Esophagus muscularis mucosa (tissue), 4 donors: ENCODE data around the gene TMEM209. TPM values are rescaled to one million over a fixed set of nuclear protein-coding genes. Genes with fewer than 3 reads are reported as not detected.

Experiments used
- DNase-seq: peaks from one replicate; pipeline ENCODE4 v3.0.0-alpha.2; 2017; ENCODE audit errors: extremely low spot score
- H3K27ac ChIP-seq, 4 donors: fragments of 200-600 bp; sonication (generic); replicated peaks in 1 of 4; 1 replicate in 3 of 4; 2 replicates in 1 of 4; pipeline ENCODE4 v1.5.1; 2016 to 2019; ENCODE audit warnings: mild to moderate bottlenecking in 1 of 4
- H3K27me3 ChIP-seq, 4 donors: fragments of 200-600 bp; sonication (generic); one replicate each; pipeline versions ENCODE4 v1.5.1 to v1.6.0; 2016 to 2019
- H3K36me3 ChIP-seq, 4 donors: fragments of 200-600 bp; sonication (generic); one replicate each; pipeline ENCODE4 v1.5.1; 2016 to 2019
- H3K4me1 ChIP-seq, 4 donors: fragments of 200-600 bp; sonication (generic); one replicate each; pipeline ENCODE4 v1.5.1; 2016 to 2019
- H3K4me3 ChIP-seq, 4 donors: fragments of 200-600 bp; sonication (generic); 1 replicate in 2 of 4; 2 replicates in 2 of 4; pipeline ENCODE4 v1.5.1; 2016 to 2019; ENCODE audit warnings: mild to moderate bottlenecking in 4 of 4, moderate library complexity in 1 of 4
- H3K9me3 ChIP-seq, 4 donors: fragments of 200-600 bp; sonication (generic); 1 replicate in 3 of 4; 2 replicates in 1 of 4; pipeline ENCODE4 v1.5.1; 2016 to 2019
- CTCF ChIP-seq, 3 experiments: fragments of 200-600 bp in 2 of 3; fragments of 450-650 bp in 1 of 3; sonication (generic) in 2 of 3; IDR thresholded peaks; one replicate each; pipeline ENCODE4 v1.5.1; 2017 to 2019; ENCODE audit warnings: antibody characterized with exemption in 3 of 3, mild to moderate bottlenecking in 2 of 3, moderate library complexity in 1 of 3
- EP300 ChIP-seq: sonication (generic); formaldehyde crosslinking; IDR thresholded peaks from one replicate; pipeline ENCODE4 v1.6.1; 2017; ENCODE audit warnings: antibody characterized with exemption
- POLR2A ChIP-seq: fragments of 450-650 bp; IDR thresholded peaks from one replicate; pipeline ENCODE4 v1.6.1; 2017; ENCODE audit warnings: antibody characterized with exemption, moderate library complexity, mild to moderate bottlenecking, low read depth
- POLR2AphosphoS5 ChIP-seq, 2 donors: sonication (generic); formaldehyde crosslinking; IDR thresholded peaks; one replicate each; pipeline ENCODE4 v1.6.1; 2017; ENCODE audit warnings: antibody characterized with exemption in 2 of 2
- WGBS: methylation state at CpG from one replicate; pipeline ENCODE4 v1.1.5; 2018; 5-methylcytosine and 5-hydroxymethylcytosine counted together
- intact Hi-C: fragments of 100-400 bp; cut with DNase I; formaldehyde crosslinking; loops from one replicate; pipeline ENCODE4 v1.15.1; 2023
- total RNA-seq, 4 donors: library from RNA; depleted of rRNA; stranded (reverse); fragments of >200 nt; gene quantifications; one replicate each; pipeline versions ENCODE4 v1.1.0 to v1.2.1, GENCODE V29; 2016

The TMEM209 gene
- total RNA-seq, 4 donors from 2014 or later, result 6.8 to 8.7 (median 8.0) TPM

- Histone ChIP-seq H3K36me3 (peaks cover 17 to 69% (median 50%) of the 10 kb centered on the region in 4 donors), H3K27me3 (no peaks in the 10 kb centered on the region), H3K4me1 (no peaks in the 10 kb centered on the region), H3K9me3 (no peaks in the 10 kb centered on the region), H3K4me3 (no peak overlapping the region), H3K27ac (no peak overlapping the region)
- WGBS, result 74% methylated on average over 2 of the region's 2 CpGs
- intact Hi-C loops, result no loop called here
- DNase-seq, result no peak
- TF ChIP-seq POLR2A (no peak), CTCF (IDR thresholded peaks at IDR 0.05) (no peak), EP300 (no peak)
Measured at GRCh38 chr7:130182990-130183389, 22.2 kb downstream of the TMEM209 start.

GRCh38 chr7:130181263-130181605, 24.0 kb downstream of the TMEM209 start:
- DNase-seq, result no peak
- intact Hi-C loops, result no loop called here
- H3K36me3 ChIP-seq, result peaks cover 17 to 85% (median 62%) of the 10 kb centered on the region in 4 donors
- no peak overlapping the region for H3K27ac ChIP-seq
- no peaks in the 10 kb centered on the region for H3K27me3 ChIP-seq
- no peaks in the 10 kb centered on the region for H3K4me1 ChIP-seq
- TF ChIP-seq POLR2AphosphoS5 (IDR thresholded peaks at IDR 0.05) (no peak), CTCF (IDR thresholded peaks at IDR 0.05) (no peak), EP300 (no peak), POLR2A (no peak)
- H3K4me3 ChIP-seq, result no peak overlapping the region
- 96% methylated on average over 2 of the region's 2 CpGs for WGBS
- no peaks in the 10 kb centered on the region for H3K9me3 ChIP-seq

- no peak overlapping the region for H3K27ac ChIP-seq
- H3K36me3 ChIP-seq, result peaks cover 17 to 86% (median 62%) of the 10 kb centered on the region in 4 donors
- H3K4me3 ChIP-seq, result no peak overlapping the region
- 92% methylated on average over 9 of the region's 9 CpGs for WGBS
- no peak for TF ChIP-seq POLR2AphosphoS5 (IDR thresholded peaks at IDR 0.05)
- H3K9me3 ChIP-seq, result no peaks in the 10 kb centered on the region
- intact Hi-C loops, result no loop called here
- H3K4me1 ChIP-seq, result no peaks in the 10 kb centered on the region
- H3K27me3 ChIP-seq, result no peaks in the 10 kb centered on the region
- no peak for DNase-seq
Measured at GRCh38 chr7:130180571-130181262, 24.5 kb downstream of the TMEM209 start.

- Histone ChIP-seq H3K36me3 (peaks cover 13 to 86% (median 62%) of the 10 kb centered on the region in 4 donors), H3K9me3 (no peaks in the 10 kb centered on the region), H3K4me3 (no peak overlapping the region), H3K4me1 (no peaks in the 10 kb centered on the region), H3K27ac (no peak overlapping the region), H3K27me3 (no peaks in the 10 kb centered on the region)
- WGBS, result 100% methylated on average over 2 of the region's 2 CpGs
- intact Hi-C loops, result no loop called here
- DNase-seq, result no peak
- TF ChIP-seq EP300 (no peak), CTCF (IDR thresholded peaks at IDR 0.05) (no peak), POLR2A (no peak), POLR2AphosphoS5 (IDR thresholded peaks at IDR 0.05) (no peak)
Measured at GRCh38 chr7:130179631-130180030, 25.6 kb downstream of the TMEM209 start.

GRCh38 chr7:130178251-130178650, 27.0 kb downstream of the TMEM209 start:
- no peak for TF ChIP-seq CTCF (IDR thresholded peaks at IDR 0.05)
- WGBS, result 91% methylated on average over 4 of the region's 4 CpGs
- no peaks in the 10 kb centered on the region for H3K4me1 ChIP-seq

More at GRCh38 chr7:130178251-130178650, 27.0 kb downstream of the TMEM209 start:
- peaks cover 7 to 81% (median 59%) of the 10 kb centered on the region in 4 donors for H3K36me3 ChIP-seq
- H3K4me3 ChIP-seq, result no peak overlapping the region
- no peak for DNase-seq
- H3K27ac ChIP-seq, result no peak overlapping the region
- no peaks in the 10 kb centered on the region for H3K9me3 ChIP-seq
- no peaks in the 10 kb centered on the region for H3K27me3 ChIP-seq
- intact Hi-C loops, result no loop called here
